HG02885 (cell line): ENCODE results near the gene NKRF.
"Not testable (repeated sequence)": the region's sequence is repeated elsewhere in the genome, so short reads cannot be mapped to it uniquely, and the experiment has no call there.

Experiments
- ATAC-seq: cut with Tn5 transposase; IDR thresholded peaks from one replicate; pipeline ENCODE4 v1.9.1; 2021; ENCODE audit warnings: mild to moderate bottlenecking; ENCODE audit not compliant: unreplicated experiment, poor library complexity

NKRF gene

DNA sequence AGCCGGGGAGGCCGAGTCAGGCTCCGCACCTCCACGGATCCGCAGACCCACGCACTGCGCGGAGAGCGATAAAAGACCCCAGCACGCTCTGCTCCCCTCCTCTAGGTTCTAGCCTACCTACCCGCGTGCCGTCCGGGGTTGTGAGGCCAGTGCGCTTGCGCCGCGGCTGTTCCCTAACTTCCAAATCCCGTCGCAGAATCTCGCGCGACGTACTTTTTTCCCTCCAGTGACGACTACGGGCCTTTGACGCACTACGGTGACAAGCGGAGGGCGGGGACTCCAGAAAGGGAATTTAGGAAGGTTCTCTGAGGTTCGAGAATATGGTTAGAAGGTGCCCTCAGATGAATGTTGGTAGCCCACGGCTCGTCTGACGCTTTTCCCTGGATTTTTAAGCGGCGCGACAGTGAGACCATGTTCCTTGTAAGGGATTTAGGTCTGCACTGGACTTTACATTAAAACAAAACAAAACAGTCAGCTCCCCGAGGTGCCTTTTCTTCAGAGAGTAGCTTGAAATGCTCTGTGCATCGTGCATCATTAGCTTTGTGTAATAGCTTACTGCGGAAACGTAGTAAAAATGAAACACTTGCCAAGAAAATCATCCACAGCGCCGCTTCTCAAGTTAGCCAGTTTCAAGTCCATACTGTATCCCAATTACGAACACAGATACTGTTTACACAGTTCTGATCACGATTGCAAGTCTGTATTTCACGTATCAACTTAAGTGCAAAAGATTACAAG is at the start of gene NKRF:
NKRF (minus strand) TSS at position 145 of the 738 bp plus-strand sequence.
- peak; percentile 75 for ATAC-seq

GRCh38 chrX:119655125-119655524 is 48.9 kb upstream of the NKRF start:
- no peak for ATAC-seq

- ATAC-seq = no peak
Measured at GRCh38 chrX:119654112-119654531, 47.9 kb upstream of the NKRF start.

DNA sequence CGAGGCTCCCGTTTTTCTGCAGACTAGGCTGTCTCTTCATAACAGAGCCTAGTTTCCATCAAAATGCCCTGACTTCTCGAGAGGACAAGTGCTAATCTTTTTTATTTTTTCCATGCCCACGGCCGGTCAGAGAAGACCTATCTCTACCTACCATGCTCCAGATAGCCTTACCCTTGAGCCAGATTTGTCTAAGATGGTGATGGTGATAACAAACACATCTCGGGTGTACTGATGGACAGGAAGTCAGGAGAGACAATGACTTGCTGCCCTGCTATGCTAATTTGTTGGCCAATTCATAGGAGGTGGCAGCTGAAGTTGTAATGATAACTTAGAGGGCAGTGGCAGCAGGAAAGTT is 42.2 kb upstream of the NKRF start:
- no peak for ATAC-seq

DNA sequence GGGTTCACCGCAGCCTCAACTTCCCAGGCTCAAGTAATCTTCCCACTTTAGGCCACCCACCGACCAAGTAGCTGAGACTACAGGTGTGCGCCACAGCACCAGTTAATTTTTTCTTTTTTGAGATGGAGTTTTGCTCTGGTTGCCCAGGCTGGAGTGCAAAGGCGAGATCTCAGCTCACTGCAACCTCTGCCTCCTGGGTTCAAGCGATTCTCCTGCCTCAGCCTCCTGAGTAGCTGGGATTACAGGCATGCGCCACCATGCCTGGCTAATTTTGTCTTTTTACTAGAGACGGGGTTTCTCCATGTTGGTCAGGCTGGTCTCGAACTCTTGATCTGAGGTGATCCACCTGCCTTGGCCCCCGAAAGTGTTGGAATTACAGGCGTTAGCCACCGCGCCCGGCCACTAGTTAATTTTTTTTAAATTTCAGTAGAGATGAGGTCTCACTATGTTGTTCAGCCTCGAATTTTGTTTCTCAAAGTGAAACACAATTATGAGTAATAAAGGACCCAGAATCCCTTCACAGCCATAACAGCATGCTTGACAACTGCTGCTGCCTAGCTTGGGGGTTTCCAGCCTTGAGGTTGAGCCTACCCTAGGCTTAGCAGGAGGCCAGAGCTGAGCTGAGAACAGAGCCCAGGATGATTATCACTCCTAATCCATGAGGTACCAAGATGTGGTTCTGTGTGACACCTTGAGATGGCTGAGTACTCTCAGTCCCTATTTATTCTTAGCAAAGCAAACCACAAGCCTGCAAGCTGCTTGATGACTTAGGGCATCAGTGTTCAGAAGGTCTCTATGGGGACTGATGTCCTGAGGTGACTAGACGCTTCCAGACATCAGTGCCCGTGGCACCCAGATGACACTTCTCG is 41.6 kb upstream of the NKRF start:
- ATAC-seq = peak; percentile 97

DNA sequence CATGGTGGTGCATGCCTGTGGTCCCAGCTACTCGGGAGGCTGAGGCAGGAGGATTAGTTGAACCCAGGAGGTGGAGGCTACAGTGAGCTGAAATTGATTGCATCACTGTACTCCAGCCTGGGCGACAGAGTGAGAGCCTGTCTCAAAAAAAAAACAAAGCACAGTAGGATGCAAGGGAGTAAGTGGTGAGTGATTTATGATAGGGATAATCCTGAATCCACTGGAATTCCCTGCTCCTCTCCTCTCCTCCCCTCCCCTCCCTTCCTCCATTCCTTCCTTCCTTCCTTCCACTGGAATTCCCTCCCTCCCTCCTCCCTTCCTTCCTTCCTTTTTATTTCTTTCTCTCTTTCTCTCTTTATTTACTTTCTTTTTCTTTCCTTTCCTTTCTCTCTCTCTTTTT is 40.9 kb upstream of the NKRF start:
- no peak for ATAC-seq

GRCh38 chrX:119646515-119646914 is 40.3 kb upstream of the NKRF start:
- no peak for ATAC-seq

GRCh38 chrX:119643696-119644095 is 37.5 kb upstream of the NKRF start:
- ATAC-seq = no peak

GRCh38 chrX:119640731-119641170 is 34.5 kb upstream of the NKRF start:
- no peak for ATAC-seq

- peak; percentile 85 for ATAC-seq
Measured at GRCh38 chrX:119638725-119639471, 32.7 kb upstream of the NKRF start.

DNA sequence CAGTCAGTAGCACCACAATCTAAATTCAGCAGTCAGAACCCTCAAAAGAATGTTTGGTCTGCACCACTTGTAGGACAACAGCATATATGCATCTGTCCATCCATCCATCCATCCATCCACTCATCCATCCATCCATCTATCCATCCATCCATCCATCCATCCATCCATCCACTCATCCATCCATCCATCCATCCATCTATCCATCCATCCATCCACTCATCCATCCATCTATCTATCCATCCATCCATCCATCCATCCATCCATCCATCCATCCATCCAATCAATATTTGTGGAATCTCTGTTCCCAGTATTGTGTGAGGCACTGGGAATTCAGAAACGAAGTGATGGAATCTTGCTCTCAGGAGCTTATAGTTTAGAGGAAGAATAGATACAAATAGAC is 31.2 kb upstream of the NKRF start:
- not testable (repeated sequence) for ATAC-seq

GRCh38 chrX:119636419-119636818 is 30.2 kb upstream of the NKRF start:
- peak; percentile 43 for ATAC-seq

- ATAC-seq = peak; percentile 4
Measured at GRCh38 chrX:119635799-119636198, 29.6 kb upstream of the NKRF start.

- no peak for ATAC-seq
Measured at GRCh38 chrX:119635179-119635578, 29.0 kb upstream of the NKRF start.

DNA sequence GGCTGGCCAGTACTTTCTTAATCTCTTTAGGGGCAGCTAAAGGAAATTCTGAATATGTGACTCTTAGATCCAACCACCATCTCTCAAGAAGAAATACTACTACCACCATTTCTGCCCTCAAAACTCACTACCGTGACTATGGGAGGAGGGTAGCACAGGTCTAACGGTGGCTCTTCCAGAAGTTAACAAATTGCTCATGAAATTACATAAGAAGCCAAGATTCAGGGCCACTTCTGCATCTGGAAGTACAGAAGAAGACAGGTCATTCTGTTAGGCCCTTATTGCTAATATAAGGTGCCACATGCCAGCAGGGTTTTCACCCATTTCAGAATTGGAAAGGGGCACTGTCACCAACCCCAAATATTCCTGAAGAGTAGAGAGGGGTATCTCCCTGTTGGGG is 19.6 kb upstream of the NKRF start:
- ATAC-seq = no peak

GRCh38 chrX:119624951-119625668 is 18.9 kb upstream of the NKRF start:
- no peak for ATAC-seq

- no peak for ATAC-seq
Measured at GRCh38 chrX:119624417-119624816, 18.2 kb upstream of the NKRF start.

- no peak for ATAC-seq
Measured at GRCh38 chrX:119622356-119623232, 16.4 kb upstream of the NKRF start.

DNA sequence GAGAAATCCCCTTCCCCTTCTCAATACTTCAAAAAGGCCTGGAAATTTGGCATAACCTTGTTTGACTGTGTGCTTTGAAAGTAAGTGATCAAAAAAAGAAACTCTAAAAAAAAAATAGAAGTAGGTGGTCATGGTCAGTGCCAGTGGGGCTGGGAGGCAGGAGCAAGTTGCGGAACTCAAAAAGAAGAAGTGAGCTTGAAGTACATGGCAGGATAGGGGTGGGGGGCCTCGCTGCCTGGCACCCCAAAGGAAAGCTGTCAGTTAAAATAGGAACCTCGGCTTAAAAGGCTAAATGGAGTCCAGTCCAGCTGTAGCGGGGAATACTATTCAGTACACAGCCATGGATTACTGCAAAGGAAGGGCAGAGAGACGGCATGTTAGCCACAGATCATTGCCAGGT is 12.2 kb upstream of the NKRF start:
- peak; percentile 24 for ATAC-seq
